Right atrium auricular region (tissue), 2 donors: ENCODE results near the gene LRIG2. TPM values are rescaled to one million over a fixed set of nuclear protein-coding genes. Genes with fewer than 3 reads are reported as not detected.

Source experiments
- DNase-seq: peaks from one replicate; pipeline ENCODE4 v3.0.0-alpha.2; 2019; ENCODE audit warnings: low spot score
- H3K27ac ChIP-seq, 2 donors: fragments of 200-600 bp; sonication (generic); 1 replicate in 1 of 2; 2 replicates in 1 of 2; pipeline ENCODE4 v1.5.1; 2016 to 2019
- H3K27me3 ChIP-seq, 2 donors: fragments of 200-600 bp; sonication (generic); one replicate each; pipeline versions ENCODE4 v1.5.1 to v1.6.0; 2017 to 2019
- H3K36me3 ChIP-seq: fragments of 200-600 bp; sonication (generic); one replicate; pipeline ENCODE4 v1.5.1; 2016
- H3K4me1 ChIP-seq, 2 donors: fragments of 200-600 bp; sonication (generic); one replicate each; pipeline versions ENCODE4 v1.5.1 to v1.6.0; 2017 to 2019
- H3K4me3 ChIP-seq, 2 donors: fragments of 200-600 bp; sonication (generic); 1 replicate in 1 of 2; 2 replicates in 1 of 2; pipeline ENCODE4 v1.5.1; 2017 to 2019; ENCODE audit warnings: mild to moderate bottlenecking in 1 of 2, moderate library complexity in 1 of 2
- H3K9me3 ChIP-seq, 2 donors: fragments of 200-600 bp; sonication (generic); one replicate each; pipeline ENCODE4 v1.5.1; 2019
- CTCF ChIP-seq, 2 donors: fragments of 200-600 bp; sonication (generic); IDR thresholded peaks; one replicate each; pipeline ENCODE4 v1.5.1; 2019; ENCODE audit warnings: antibody characterized with exemption in 2 of 2
- total RNA-seq, 2 donors: library from RNA; depleted of rRNA; stranded (reverse); fragments of >200 nt; gene quantifications; one replicate each; pipeline ENCODE4 v1.1.0, GENCODE V29; 2016

The LRIG2 gene
- total RNA-seq, 2 donors from 2014 or later = 7.1 to 10.4 TPM

- DNase-seq = no peak
- no peak for TF ChIP-seq CTCF (IDR thresholded peaks at IDR 0.05)
- peaks cover 0 to 8% of the 10 kb centered on the region in 2 donors for H3K9me3 ChIP-seq
- no peak overlapping the region for H3K4me3 ChIP-seq
- no peaks in the 10 kb centered on the region for H3K36me3 ChIP-seq
- no peaks in the 10 kb centered on the region for H3K4me1 ChIP-seq
- H3K27ac ChIP-seq = no peak overlapping the region
- no peaks in the 10 kb centered on the region for H3K27me3 ChIP-seq
Measured at GRCh38 chr1:113178106-113178505, 105.1 kb downstream of the LRIG2 start.

GRCh38 chr1:113178522-113178921 is 105.5 kb downstream of the LRIG2 start:
- H3K4me1 ChIP-seq = no peaks in the 10 kb centered on the region
- no peak overlapping the region for H3K4me3 ChIP-seq
- DNase-seq = no peak
- peaks cover 0 to 4% of the 10 kb centered on the region in 2 donors for H3K9me3 ChIP-seq
- no peaks in the 10 kb centered on the region for H3K36me3 ChIP-seq
- H3K27ac ChIP-seq = no peak overlapping the region
- no peak for TF ChIP-seq CTCF (IDR thresholded peaks at IDR 0.05)
- H3K27me3 ChIP-seq = no peaks in the 10 kb centered on the region

Other genes with a start within 250 kb of the LRIG2 start
- gene SLC16A1, start 117.0 kb upstream of the LRIG2 start, total RNA-seq = 10 to 100 TPM; 69.0 to 88.3 TPM